ENCODE data around the gene TAS2R41.
"Not testable (repeated sequence)": the region's sequence is repeated elsewhere in the genome, so short reads cannot be mapped to it uniquely, and the experiment has no call there.

The TAS2R41 gene

DNA sequence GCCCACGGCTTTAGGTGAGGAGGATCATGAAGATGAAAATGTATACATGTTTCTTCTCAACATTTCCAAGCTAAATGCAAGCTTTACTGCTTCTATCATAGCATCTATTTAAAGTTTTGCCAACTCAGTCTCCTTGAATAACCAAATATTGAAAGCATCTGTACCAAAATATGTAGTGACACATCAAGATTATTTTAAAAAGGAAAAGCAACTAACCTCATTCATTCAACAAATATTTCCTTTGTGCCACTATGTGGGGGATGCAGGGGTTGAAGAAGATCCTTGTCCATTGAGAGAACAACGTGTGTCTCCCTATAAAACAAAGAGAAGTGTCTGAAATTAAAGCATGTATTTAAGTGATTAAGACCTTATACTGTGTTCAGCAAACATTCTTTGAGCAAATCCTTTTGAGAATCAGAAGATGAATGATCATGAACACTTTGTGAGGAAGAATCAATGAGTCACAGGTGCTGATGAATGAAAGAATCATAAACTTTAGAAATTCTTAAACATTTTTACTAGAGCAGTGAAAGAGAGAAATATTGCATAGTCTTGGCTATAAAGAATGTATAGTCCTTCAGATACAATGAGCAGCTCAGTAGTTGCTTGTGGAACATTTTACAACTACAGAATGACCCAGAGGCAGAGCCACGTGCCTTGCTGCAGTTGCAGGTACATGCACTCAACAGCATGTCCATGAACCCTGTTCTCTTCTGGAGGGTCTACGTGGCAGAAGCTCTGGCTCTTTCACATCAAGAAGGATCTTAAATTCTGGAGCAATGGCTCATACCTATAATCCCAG is 20.5 kb upstream of the TAS2R41 start:
- DNase-seq (ENCODE audit: low read depth, low spot score) = no peak

DNA sequence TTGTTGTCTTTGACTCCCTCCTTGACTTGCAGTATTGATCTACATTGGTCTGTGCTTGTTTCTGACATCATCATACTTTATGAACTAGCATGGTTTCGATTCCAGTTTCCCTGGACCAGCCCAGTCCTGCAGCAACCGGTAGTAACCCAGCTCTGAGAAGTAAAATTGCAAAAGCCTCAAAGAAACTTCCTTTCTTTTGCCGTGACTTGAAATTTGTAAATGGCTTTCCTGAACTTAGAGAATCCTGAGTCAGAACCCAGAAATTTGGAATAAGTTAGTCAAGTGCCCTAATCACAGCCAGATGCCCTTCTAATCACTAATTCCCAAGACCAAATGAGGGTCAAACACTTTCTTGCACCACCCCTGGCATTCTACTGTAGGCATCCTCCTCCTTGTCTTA is 19.4 kb upstream of the TAS2R41 start:
- no peak for DNase-seq (ENCODE audit: low read depth, low spot score)

DNA sequence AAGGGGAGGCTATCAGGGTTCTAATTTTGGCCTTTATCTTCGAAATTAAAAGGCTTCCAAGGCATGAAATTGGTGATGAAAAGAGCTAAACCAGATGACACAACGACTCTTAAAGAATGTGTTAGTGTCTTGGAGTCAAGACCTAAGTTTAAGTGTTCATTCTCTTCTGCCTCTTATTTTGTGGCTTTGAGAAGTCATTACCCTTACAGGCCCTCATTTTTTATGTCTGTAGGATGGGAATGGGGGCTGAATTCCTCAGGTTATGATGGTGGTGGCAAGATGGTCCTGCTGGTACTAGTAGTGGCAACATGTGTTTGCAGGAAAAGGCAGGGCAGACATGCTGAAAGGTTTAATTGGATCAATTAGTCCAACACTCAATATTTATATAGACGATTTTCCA is 19.0 kb upstream of the TAS2R41 start:
- no peak for DNase-seq (ENCODE audit: low read depth, low spot score)

DNA sequence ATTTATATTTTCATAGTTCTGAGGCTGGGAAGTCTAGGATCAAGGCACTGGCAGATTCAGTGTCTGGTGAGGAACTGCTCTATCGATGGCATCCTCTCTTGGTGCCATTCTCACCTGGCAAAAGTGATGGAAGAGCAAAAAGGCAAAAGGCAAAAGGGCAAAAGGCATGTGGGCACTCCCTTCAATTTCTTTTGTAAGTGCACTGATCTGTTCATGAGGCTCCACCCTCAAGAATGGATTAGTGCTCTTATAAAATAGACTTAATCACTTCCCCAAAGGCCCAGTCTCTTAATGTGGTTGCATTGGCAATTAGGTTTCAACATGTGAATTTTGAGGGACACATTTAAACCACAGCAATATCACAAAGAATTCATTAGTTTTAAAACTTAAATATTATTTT is 18.3 kb upstream of the TAS2R41 start:
- DNase-seq (ENCODE audit: low read depth, low spot score) = no peak

DNA sequence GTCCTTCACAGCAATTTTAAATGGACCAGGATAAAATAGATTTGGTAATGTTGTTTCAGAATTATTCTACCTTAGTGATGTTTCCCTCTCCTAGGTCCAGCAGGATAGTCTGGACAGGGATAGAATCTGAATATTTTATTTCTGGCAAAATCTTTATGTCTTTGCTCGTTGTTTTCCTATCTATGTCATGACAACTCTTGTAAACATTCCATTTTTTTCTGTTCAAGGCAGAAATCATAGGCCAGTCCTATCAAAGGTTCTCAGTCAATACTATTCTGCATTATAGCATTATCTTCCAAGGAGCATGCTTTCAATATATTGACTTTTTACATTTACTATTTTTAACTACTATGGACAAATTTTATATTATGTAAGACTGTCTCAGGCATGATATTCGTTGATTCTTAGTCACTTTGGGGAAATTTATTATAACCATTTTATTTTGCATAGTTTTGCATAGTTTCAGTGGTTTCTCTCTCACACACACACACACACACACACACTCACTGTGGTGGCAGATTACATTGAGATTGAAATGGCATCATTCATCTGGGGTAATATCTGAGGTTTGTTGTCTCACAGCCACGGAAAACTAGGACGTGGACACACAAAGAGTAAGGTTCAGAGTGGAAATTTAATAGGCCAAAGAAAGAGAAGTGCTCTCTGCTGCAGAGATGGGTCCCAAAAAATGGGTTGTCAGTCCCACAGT is 17.2 kb upstream of the TAS2R41 start:
- DNase-seq (ENCODE audit: low read depth, low spot score) = no peak

DNA sequence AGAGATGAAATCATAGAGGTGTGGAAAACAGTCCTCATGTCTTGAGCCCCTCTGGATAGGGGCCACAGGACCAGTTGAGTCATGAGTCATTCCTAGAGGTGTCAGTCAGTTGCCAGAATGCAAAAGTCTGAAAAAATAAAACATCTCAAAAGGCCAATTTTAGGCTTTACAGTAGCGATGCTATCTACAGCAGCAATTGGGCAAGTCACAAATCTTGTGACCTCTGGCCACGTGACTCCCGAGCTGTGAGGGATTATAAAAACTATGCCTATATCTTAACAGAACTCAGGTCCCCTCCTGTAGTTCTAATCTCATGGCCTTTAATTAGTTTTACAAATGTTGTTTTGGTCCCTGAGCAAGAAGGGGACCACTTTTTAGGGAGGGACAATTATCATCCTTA is 15.6 kb upstream of the TAS2R41 start:
- no peak for DNase-seq (ENCODE audit: low read depth, low spot score)

DNA sequence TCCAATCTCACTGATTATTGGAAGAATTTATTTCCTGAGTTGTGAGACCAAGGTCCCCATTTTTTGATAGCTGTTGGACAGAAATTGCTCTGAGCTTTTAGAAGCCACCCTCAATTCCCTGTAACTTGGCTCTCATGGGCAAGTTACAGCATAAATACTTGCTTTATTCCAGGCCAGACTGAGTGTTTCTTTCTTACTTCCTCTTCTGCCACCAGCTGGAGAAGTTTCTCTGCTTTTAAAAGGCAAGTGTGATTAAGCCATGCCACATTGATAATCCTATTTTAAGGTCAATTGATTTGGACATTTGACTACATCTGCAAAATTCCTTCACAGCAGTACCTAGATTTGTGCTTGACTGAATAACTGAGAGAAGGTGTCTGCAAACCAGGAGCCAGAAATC is 14.1 kb upstream of the TAS2R41 start:
- no peak for DNase-seq (ENCODE audit: low read depth, low spot score)

DNA sequence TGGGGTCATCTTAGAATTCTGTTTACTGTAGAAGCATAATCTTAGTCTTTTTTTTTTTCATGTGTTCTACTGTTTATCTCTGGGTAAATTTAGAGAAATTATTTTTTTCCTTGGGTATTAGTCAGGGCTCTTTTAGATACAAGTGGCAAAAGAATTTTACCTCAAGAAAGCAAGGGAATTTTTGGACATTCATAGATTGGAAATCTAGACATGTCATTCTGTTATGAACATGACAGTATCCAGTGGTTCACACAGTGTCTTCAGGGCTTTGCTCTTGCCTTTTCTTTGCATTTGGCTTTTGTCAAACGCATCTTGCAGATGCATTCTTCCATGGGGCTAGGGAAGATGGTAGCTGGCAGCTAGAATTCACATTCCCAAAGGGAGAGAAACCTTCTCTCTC is 13.7 kb upstream of the TAS2R41 start:
- DNase-seq (ENCODE audit: low read depth, low spot score) = no peak

DNA sequence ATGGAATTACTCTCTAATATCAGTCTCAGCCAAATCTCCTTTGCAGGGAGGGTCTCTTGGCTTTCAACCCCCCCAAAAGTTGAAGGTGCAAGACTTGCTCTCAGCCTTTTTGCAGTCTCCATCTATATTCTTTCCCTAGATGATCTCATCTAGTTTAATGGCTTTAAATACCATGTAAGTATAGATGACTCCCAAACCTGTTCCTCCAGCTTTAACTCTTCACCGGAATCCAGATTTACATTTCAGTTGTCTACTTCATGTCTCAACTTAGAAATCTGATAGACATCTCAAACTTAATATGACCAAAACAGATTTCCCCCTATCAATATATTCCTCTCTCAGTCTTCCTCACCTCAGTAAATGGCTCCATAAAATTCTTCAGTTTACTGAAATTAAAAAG is 9.9 kb upstream of the TAS2R41 start:
- no peak for DNase-seq (ENCODE audit: low read depth, low spot score)

DNA sequence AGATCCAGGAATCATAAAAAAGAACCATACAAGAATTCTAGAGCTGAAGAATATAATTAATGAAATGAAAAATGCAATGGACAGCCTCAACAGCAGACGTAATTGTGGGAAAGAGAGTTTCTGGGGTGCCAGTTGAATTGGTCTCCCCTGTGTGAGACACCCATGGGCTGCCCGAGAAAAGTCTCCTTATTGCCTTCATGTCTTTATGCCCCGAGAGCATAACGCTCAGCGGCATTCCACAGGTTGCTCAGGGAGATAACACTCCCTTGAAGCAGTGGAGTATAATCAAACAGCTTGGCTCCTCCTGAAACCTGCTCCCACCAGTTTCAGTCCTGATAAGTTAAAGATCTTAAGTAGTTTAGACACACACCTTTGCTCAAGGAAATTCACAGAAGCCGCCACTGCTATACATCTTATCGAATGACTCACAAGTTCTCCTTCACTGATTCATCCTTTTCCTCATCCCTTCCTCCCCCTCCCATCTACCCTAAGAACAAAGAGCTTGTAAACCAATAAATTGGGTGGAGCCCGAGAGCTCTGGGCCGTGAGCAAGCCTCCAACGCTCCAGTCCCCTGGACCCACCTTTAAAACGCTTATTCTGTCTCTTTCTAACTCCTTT is 5.5 kb upstream of the TAS2R41 start:
- not testable (repeated sequence) for DNase-seq (ENCODE audit: low read depth, low spot score)

DNA sequence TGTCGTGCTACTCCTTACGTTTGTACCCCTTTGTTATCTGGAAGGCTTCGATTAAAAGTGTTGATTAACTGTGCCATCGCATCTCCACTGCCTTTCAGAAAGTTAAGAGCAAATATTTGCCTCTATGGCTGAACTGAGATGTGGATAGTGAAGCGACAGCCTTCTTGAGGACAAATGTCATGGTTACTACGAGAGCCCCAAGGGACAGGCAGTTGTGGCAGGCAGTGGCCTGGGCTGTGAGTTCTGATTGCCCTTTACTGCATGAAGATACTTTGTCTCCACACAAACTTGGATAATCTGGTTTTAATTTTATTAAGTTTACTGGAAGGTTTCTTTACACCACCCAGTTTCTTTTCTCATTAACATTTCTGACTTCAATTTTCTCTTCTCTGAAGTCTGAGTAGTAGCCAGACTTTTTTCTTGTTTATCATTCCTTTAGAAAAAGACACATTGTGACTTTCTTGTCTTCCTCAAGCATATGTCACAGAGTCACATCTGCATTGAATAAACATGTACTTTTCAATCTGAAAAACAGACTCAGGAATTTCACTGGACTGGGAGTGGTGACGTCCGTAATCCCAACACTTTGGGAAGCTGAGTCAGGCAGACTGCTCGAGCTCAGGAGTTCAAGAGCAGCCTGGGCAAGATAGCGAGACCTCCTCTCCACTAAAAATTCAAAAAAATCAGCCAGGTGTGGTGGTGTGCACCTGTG is 1.5 kb downstream of the TAS2R41 start:
- DNase-seq (ENCODE audit: low read depth, low spot score) = no peak

DNA sequence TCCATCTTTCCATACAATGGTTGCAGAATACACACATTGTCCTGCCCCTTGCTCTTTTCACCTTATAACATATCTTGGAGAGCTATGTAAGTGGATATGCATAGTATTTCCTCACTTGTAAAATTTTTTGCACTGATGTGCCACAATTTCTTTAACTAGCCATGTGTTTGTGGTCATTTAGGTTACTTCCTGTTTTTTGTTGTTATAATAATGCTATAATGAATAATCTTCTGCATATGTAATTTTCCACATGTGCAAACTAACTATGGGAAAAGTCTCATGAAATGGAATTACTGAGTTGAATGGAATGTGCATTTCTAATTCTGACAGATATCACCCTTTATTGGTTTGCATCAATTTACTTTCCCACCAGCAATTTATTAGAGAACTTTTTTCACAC is 2.8 kb downstream of the TAS2R41 start:
- DNase-seq (ENCODE audit: low read depth, low spot score) = no peak

DNA sequence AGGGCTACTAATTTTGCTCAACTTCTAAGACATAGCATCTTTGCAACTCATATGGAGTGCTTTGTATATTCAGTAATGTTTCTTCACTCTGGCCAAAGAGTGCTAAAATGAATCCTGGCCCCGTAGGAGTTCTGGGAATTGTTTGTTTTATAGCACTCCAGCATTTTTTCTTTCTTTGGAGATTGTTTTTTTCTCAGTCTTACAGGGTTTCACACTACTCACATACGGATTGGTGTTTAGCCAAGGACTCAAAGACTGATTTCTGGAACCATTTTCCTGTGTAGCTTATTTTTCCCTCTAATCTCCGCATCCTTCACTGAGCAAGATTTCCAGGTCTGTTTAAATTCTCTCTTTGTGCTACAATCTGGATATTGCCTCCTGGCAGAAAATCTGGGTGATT is 6.4 kb downstream of the TAS2R41 start:
- no peak for DNase-seq (ENCODE audit: low read depth, low spot score)

DNA sequence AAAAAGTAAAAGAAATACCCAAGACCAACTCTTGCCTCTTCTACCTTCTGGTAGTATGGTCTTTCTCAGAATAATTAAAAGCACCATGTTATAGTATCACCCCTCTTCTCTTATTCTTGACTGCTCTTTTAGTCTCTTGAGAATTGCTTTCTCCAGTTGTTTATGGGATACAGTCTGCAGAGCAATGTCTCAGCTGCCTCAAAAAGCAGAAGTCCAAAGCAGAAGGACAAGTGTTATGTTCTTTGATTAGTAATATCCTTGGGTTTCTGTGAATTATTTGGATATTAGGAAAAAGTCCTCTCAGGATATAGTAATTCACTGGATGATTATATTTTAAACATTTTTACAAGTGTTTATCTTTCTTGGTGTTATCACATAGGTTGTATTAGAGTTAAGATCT is 7.4 kb downstream of the TAS2R41 start:
- no peak for DNase-seq (ENCODE audit: low read depth, low spot score)

DNA sequence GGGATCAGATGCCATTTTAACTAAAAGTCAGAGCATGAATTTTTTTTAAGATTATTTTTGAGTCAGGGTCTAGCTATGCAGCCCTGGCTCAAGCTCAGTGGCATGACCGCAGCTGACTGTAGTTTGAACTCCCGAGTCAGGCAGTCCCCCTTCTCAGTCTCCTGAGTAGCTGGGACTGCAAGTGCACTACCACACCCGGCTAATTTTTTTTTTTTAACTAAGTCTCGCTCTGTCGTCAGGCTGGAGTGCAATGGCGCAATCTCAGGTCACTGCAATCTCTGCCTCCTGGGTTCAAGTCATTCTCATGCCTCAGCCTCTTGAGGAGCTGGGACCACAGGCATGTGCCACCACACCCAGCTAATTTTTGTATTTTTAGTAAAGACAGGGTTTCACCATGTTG is 7.8 kb downstream of the TAS2R41 start:
- no peak for DNase-seq (ENCODE audit: low read depth, low spot score)

DNA sequence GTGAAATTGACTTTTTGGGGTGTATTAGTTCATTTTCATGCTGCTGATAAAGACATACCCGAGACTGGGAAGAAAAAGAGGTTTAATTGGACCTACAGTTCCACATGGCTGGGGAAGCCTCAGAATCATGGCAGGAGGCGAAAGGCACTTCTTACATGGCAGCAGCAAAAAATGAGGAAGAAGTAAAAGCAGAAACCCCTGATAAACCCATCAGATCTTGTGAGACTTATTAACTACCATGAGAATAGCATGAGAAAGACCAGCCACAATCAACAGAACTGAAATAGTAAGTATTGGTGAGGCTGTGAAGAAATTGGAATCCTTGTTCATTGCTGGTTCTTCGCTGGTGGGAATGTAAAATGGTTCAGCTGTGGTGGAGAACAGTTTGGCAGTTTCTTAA is 8.6 kb downstream of the TAS2R41 start:
- DNase-seq (ENCODE audit: low read depth, low spot score) = not testable (repeated sequence)

DNA sequence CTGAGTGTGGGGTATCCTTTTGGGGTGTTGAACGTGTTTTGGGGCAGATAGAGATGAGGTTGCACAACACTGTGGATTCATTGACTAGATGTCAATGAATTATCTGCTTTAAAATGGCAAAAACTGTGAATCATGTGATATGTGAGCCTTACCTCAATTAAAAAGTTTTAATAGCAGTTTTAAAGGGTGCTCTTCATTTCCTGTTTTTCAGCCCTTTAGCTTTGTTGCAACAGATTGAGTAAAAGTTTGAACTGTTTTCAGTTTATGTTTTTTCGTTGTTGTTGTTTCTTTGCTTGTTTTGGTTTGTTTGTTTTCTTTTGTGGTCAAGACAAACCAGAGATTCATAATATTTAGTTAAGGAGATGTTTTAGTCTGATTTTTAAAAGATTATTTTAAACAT is 9.4 kb downstream of the TAS2R41 start:
- DNase-seq (ENCODE audit: low read depth, low spot score) = no peak

DNA sequence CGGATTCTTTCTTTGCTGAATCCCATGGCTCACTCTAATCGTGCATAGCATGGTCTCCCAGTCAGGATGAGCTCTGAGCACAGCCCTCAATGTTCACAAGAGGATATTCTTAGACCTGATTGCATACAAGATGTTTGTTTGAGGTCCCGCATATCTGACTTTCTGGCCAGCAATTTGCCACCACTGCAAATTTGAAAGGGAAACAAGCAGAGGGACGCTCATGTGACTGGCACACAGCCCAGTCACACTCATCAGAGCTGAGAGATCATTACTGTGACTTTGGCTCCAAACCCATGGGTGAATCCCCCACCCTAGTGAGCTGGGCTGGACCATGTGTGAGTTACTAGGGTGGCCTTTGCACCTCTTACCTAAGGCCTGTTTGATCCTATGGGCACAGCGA is 9.9 kb downstream of the TAS2R41 start:
- DNase-seq (ENCODE audit: low read depth, low spot score) = no peak

DNA sequence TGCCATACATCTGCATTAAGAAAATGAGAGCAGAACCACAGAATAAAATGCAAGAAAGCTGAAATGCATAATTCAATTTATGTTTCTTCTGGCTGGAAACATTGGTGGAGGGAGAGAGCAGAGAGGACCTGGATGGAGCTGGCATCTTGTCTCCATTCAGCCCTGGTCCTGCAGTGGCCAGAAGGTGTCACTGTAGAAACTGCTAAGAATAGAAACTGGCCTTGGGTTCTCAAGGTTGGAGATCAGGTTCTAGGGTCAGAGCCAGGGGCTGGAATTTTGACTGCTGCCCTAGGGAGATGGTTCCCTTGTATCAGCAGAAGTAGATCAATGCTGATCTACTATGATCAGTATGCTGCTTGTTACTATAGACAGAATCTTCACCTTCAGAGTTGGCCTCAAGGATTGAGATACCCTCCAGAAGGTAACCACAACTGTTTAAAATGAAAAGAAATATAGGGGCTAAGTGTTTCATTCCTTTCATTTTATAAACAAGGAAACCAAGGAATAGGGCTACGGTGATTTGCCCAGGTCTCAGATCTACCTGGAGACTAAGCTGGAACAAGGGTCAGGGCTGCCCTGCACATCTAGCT is 13.1 kb downstream of the TAS2R41 start:
- DNase-seq (ENCODE audit: low read depth, low spot score) = no peak

DNA sequence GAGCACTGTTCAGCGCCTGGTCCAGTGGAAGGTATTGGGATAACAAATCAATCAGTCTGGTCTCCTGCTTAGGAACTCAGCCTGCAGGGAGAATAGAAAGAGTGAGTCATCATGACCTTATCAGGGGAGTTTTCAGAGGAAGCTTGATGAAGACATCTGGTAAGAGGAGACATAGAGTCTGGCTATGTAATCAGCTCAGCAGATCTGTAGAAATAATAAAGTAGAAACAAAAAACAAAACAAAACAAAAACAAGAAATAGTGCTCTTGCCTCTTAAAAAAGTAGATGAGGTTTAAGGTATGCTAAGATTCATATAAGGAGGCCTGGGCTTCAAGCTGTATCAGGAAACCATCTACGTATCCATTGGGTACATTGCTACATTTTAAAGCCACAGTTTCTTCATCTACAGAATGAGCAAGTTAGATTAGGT is 14.4 kb downstream of the TAS2R41 start:
- DNase-seq (ENCODE audit: low read depth, low spot score) = peak; percentile 12

DNA sequence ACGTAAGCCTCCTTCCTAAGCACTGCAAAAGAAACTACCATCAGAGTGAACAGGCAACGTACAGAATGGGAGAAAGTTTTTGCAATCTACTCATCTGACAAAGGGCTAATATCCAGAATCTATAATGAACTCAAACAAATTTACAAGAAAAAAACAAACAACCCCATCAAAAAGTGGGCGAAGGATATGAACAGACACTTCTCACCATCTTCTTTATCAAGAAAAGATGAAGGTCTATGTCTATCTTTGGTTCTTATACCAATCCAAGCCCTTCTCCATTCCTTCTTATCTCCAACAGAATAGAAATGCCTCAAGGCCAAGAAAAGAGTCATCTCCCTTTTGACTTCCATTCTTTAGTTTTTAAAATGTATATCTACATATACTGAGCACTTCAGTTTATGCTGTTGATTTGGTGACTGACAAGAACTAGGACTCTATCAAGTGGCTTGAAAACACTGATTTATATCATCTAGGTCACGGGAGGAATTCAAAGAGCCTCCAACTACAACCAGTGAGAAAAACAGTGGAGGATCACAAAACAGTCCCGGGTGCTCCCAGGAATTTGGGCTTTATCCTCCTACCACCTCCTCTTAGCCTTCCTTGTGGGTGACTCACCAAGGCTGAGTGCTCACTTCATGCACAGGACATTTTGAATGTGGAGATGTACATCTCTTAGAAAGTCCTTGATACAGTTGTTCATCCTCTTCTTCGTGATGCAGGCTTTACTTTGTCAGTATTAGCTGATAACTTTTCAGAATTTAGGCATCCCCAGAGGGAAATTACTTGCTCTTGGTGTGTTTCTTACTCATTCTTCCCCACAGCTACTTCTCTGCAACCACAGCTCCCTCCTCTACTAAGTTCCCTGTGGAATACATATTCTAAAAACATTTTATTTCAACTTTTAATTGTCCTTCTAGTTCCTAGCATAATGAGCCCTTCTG is 15.4 kb downstream of the TAS2R41 start:
- DNase-seq (ENCODE audit: low read depth, low spot score) = no peak

Measured in astrocyte of the hippocampus (primary cell).